Sigmoid colon (tissue), 3 donors: Measurements from ENCODE around the gene CACNG3.

ENCODE experiments used
- CTCF ChIP-seq, 4 experiments: fragments of 450-650 bp in 3 of 4; fragments of 200-600 bp in 1 of 4; IDR thresholded peaks; one replicate each; pipeline ENCODE4 v1.5.1; 2016 to 2019; ENCODE audit warnings: antibody characterized with exemption in 4 of 4, mild to moderate bottlenecking in 3 of 4, moderate library complexity in 2 of 4
- POLR2A ChIP-seq, 2 donors: fragments of 450-650 bp; IDR thresholded peaks; one replicate each; pipeline ENCODE4 v1.6.1; 2016; ENCODE audit warnings: antibody characterized with exemption in 2 of 2, mild to moderate bottlenecking in 2 of 2, moderate library complexity in 2 of 2

GRCh38 chr16:24282141-24282540 lies 26.0 kb downstream of the CACNG3 start:
- TF ChIP-seq POLR2A (IDR thresholded peaks at IDR 0.05) (no peak), CTCF (IDR thresholded peaks at IDR 0.05) (no peak)
